MM.1S (cell line): ENCODE results near the gene EFEMP2.
A peak's percentile ranks its signal among the peaks of the same experiment; 100 is the strongest.

Source experiments
- DNase-seq: peaks from one replicate; pipeline ENCODE4 v3.0.0-alpha.2; 2015
- H2AFZ ChIP-seq: fragments of 300-600 bp; sonication (generic); 2 replicates; pipeline ENCODE4 v1.6.0; 2016; ENCODE audit warnings: antibody characterized with exemption, low read length
- H3F3A ChIP-seq: fragments of 300-600 bp; sonication (generic); 2 replicates; pipeline ENCODE4 v1.6.1; 2016; ENCODE audit warnings: mild to moderate bottlenecking, antibody characterized with exemption, low read length, moderate library complexity, mixed read lengths; ENCODE audit not compliant: insufficient read depth
- H3K27ac ChIP-seq: fragments of 300-600 bp; sonication (generic); 2 replicates; pipeline ENCODE4 v1.5.1; 2016; ENCODE audit warnings: mild to moderate bottlenecking, low read length
- H3K27me3 ChIP-seq: fragments of 300-600 bp; sonication (generic); replicated peaks from 2 replicates; pipeline ENCODE4 v1.6.0; 2016; ENCODE audit warnings: low read length; ENCODE audit not compliant: insufficient read depth
- H3K36me3 ChIP-seq: fragments of 300-600 bp; sonication (generic); replicated peaks from 2 replicates; pipeline ENCODE4 v1.6.1; 2016; ENCODE audit warnings: mild to moderate bottlenecking, low read length, mixed read lengths; ENCODE audit not compliant: insufficient read depth
- H3K4me1 ChIP-seq: fragments of 300-600 bp; sonication (generic); 2 replicates; pipeline ENCODE4 v1.6.1; 2016; ENCODE audit warnings: low read length, mixed read lengths
- H3K4me2 ChIP-seq: fragments of 300-600 bp; sonication (generic); 2 replicates; pipeline ENCODE4 v1.6.0; 2016; ENCODE audit warnings: low read depth, low read length
- H3K4me3 ChIP-seq: fragments of 300-600 bp; sonication (generic); 2 replicates; pipeline ENCODE4 v1.5.1; 2016; ENCODE audit warnings: low read length, mixed read lengths
- H3K79me2 ChIP-seq: fragments of 300-600 bp; sonication (generic); 2 replicates; pipeline ENCODE4 v1.6.1; 2016; ENCODE audit warnings: mixed run types, low read length, mixed read lengths
- H3K9ac ChIP-seq: fragments of 300-600 bp; sonication (generic); 2 replicates; pipeline ENCODE4 v1.6.1; 2016; ENCODE audit warnings: low read length, mixed read lengths
- H3K9me2 ChIP-seq: fragments of 300-600 bp; sonication (generic); replicated peaks from 2 replicates; pipeline ENCODE4 v1.6.1; 2016; ENCODE audit warnings: mild to moderate bottlenecking, low read length, mixed read lengths; ENCODE audit not compliant: insufficient read depth
- H3K9me3 ChIP-seq: fragments of 300-600 bp; sonication (generic); replicated peaks from 2 replicates; pipeline ENCODE4 v1.6.1; 2016; ENCODE audit warnings: mild to moderate bottlenecking, low read length, mixed read lengths; ENCODE audit not compliant: insufficient read depth
- H4K20me1 ChIP-seq: fragments of 300-600 bp; sonication (generic); 2 replicates; pipeline ENCODE4 v1.6.1; 2016; ENCODE audit warnings: mild to moderate bottlenecking, low read length, moderate library complexity, mixed read lengths; ENCODE audit not compliant: insufficient read depth
- EZH2 ChIP-seq: fragments of 300-600 bp; sonication (generic); optimal IDR thresholded peaks from 2 replicates; pipeline ENCODE3; 2017; ENCODE audit warnings: low read depth, mild to moderate bottlenecking, antibody characterized with exemption, low read length, mixed read lengths
- EZH2phosphoT487 ChIP-seq: fragments of 300-600 bp; sonication (generic); IDR thresholded peaks from 2 replicates; pipeline ENCODE4 v1.6.1; 2018; ENCODE audit warnings: antibody characterized with exemption, low read length
- TF ChIP-seq, protein P1 (sequence below): fragments of 300-600 bp; sonication (generic); IDR thresholded peaks from 2 replicates; pipeline ENCODE4 v1.5.1; 2016; ENCODE audit warnings: antibody characterized with exemption, low read length, mixed read lengths

The EFEMP2 gene

DNA sequence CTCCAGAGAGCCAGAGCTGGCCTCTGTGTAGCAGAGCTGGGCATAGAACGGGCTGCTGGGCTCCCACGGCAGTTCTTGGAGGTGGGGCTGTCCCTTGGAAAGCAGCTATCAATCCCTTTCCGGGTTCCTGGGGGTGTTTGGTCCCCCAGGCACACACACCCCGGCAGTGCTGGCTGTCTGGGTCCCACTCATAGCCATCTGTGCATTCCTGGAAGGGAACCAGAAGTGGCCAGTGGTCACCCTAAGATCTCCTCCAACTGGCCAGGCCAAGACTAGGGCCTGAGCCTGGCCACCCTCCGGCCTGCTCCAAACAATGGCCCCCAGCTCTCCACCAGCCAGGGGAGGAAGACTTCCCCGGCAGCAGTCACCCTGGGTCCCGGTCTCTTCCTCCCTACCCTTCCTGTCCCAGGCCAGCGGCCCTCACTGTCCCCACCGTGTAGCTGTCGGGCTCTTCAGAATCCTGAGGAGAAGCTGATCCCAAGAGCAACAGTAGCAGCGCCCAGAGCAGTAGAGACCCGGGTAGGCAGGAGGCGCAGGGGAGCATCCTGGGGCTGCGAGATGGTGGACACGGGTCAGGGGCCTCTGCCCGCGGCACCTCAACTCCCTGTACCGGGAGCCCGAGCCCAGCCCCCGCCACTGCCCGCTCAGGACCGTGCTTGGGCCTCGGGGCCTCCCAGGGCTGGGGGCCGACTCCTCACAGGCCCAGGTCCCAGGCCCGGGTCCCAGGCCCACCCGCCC is 620 bp downstream of the EFEMP2 start:
- no peak overlapping the region for H3K4me2 ChIP-seq
- no peaks in the 10 kb centered on the region for H3K9me2 ChIP-seq
- no peaks in the 10 kb centered on the region for H3K36me3 ChIP-seq
- H3K9me3 ChIP-seq, result no peaks in the 10 kb centered on the region
- H3K4me1 ChIP-seq, result 0 out of 2 replicates have a peak, but pooled peaks cover 4% of the 10 kb centered on the region
- no peaks in the 10 kb centered on the region for H3K27me3 ChIP-seq
- no peaks in the 10 kb centered on the region; the same call in 1 of the 2 replicates for H3F3A ChIP-seq
- no peak for TF ChIP-seq EZH2
- TF ChIP-seq EZH2phosphoT487, result no peak
- TF ChIP-seq, protein P1, sequence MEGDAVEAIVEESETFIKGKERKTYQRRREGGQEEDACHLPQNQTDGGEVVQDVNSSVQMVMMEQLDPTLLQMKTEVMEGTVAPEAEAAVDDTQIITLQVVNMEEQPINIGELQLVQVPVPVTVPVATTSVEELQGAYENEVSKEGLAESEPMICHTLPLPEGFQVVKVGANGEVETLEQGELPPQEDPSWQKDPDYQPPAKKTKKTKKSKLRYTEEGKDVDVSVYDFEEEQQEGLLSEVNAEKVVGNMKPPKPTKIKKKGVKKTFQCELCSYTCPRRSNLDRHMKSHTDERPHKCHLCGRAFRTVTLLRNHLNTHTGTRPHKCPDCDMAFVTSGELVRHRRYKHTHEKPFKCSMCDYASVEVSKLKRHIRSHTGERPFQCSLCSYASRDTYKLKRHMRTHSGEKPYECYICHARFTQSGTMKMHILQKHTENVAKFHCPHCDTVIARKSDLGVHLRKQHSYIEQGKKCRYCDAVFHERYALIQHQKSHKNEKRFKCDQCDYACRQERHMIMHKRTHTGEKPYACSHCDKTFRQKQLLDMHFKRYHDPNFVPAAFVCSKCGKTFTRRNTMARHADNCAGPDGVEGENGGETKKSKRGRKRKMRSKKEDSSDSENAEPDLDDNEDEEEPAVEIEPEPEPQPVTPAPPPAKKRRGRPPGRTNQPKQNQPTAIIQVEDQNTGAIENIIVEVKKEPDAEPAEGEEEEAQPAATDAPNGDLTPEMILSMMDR, result no peak
- no peak overlapping the region for H3K4me3 ChIP-seq
- no peak overlapping the region for H3K9ac ChIP-seq
- no peak overlapping the region for H2AFZ ChIP-seq
- no peak for DNase-seq
- no peaks in the 10 kb centered on the region for H3K79me2 ChIP-seq
- no peak overlapping the region for H3K27ac ChIP-seq
- H4K20me1 ChIP-seq, result no peaks in the 10 kb centered on the region

DNA sequence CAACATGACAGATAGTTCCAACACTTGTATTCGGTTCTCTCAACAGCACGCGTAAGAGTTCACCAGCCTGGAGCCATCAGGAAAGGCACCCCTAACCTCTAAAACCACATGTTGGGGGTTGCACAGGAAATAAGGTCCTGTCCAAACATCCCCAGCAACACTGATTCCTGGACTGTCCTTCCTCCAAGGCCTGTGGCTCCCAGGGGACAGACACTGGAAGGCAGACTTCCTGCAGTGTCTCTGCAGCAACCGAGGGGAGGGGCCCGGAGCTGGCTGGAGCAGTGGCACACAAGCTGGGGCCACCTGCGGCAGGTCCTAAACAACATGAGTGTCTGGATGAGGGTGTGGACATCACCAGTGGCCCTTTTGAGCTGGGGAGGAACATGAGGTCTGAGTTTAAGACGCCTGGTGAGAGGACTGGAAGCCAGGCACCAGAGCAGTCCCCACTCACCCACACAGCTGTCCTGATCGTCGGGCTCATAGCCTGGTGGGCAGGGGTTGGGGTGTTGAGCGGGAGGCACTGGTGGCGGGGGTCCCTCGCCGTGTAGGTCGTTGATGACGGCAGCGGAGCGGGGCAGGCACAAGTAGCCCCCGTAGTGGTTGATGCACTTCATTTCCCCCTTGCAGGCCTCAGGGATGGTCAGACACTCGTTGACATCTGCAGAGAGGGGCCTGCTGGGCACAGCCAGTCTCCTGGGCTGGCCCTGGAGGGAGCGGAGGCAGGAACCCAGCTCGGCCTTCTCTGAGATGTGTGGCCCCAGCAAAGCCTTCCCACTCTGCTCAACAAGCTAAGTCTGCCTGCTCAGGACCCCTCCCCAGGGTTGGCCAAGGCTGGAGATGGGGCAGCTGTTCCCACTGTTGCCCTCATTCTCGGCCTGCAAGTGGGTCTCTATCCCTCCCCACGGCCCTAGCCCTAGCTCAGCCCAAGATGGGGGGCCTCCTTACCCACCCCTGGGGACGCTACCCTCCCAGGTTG is 1.6 kb downstream of the EFEMP2 start:
- H3K9me2 ChIP-seq, result no peaks in the 10 kb centered on the region
- H3F3A ChIP-seq, result no peaks in the 10 kb centered on the region; the same call in 1 of the 2 replicates
- H2AFZ ChIP-seq, result no peak overlapping the region
- H3K27me3 ChIP-seq, result no peaks in the 10 kb centered on the region
- H3K4me1 ChIP-seq, result 0 out of 2 replicates have a peak, but pooled peaks cover 4% of the 10 kb centered on the region
- TF ChIP-seq, protein P1, result no peak
- no peak for TF ChIP-seq EZH2phosphoT487
- no peak for TF ChIP-seq EZH2
- no peak overlapping the region for H3K9ac ChIP-seq
- H3K4me2 ChIP-seq, result no peak overlapping the region
- H3K79me2 ChIP-seq, result no peaks in the 10 kb centered on the region
- no peak overlapping the region for H3K27ac ChIP-seq
- peak; percentile 3 for DNase-seq
- H4K20me1 ChIP-seq, result no peaks in the 10 kb centered on the region
- no peaks in the 10 kb centered on the region for H3K9me3 ChIP-seq
- H3K4me3 ChIP-seq, result no peak overlapping the region
- no peaks in the 10 kb centered on the region for H3K36me3 ChIP-seq

DNA sequence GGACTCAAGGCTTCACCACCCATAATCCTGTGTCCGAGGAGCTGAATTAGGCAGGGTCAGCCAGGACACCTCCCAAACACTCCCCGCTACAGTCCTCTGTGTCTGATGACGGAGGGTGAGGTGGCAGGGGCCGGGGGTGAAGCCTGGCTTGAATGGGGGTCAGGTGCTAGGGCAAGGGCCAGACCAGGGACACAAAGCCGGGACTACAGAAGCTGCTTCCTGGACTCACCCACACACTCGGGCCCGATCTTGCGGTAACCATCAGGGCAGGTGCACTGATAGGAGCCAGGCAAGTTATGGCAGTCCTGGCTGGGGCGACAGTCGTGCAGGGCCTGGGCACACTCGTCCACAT is 2.3 kb downstream of the EFEMP2 start:
- no peak overlapping the region for H3K4me3 ChIP-seq
- no peaks in the 10 kb centered on the region for H3K36me3 ChIP-seq
- H3K9ac ChIP-seq, result no peak overlapping the region
- H3F3A ChIP-seq, result no peaks in the 10 kb centered on the region; the same call in 1 of the 2 replicates
- H3K9me2 ChIP-seq, result no peaks in the 10 kb centered on the region
- no peaks in the 10 kb centered on the region for H4K20me1 ChIP-seq
- no peak for DNase-seq
- H3K27me3 ChIP-seq, result no peaks in the 10 kb centered on the region
- TF ChIP-seq, protein P1, result no peak
- TF ChIP-seq EZH2phosphoT487 (no peak), EZH2 (no peak)
- H3K9me3 ChIP-seq, result no peaks in the 10 kb centered on the region
- H3K4me2 ChIP-seq, result no peak overlapping the region
- H3K4me1 ChIP-seq, result 0 out of 2 replicates have a peak, but pooled peaks cover 4% of the 10 kb centered on the region
- H3K27ac ChIP-seq, result no peak overlapping the region
- no peak overlapping the region for H2AFZ ChIP-seq
- H3K79me2 ChIP-seq, result no peaks in the 10 kb centered on the region
